ENCODE data around the gene LRRN3.

LRRN3 gene

GRCh38 chr7:111093496-111093895 is 2.6 kb downstream of the LRRN3 start:
- TF ChIP-seq TAF1 (IDR thresholded peaks at IDR 0.05; ENCODE audit: borderline replicate concordance, insufficient read depth, low read length) (no peak), POLR2AphosphoS5 (IDR thresholded peaks at IDR 0.05; ENCODE audit: low read depth, low read length) (no peak), FOXP2 (optimal IDR thresholded peaks at IDR 0.05; ENCODE audit: borderline replicate concordance, extremely low read depth, extremely low read length, insufficient read depth) (no peak), REST (IDR thresholded peaks at IDR 0.05; ENCODE audit: insufficient read depth in 1 of 2, low read depth in 2 of 2, low read length in 2 of 2) (no peak), SIN3A (IDR thresholded peaks at IDR 0.05; ENCODE audit: borderline replicate concordance, insufficient read depth, low read length) (no peak)

- TF ChIP-seq TAF1 (IDR thresholded peaks at IDR 0.05; ENCODE audit: borderline replicate concordance, insufficient read depth, low read length) (no peak), POLR2AphosphoS5 (IDR thresholded peaks at IDR 0.05; ENCODE audit: low read depth, low read length) (no peak), REST (IDR thresholded peaks at IDR 0.05; ENCODE audit: insufficient read depth in 1 of 2, low read depth in 2 of 2, low read length in 2 of 2) (no peak), FOXP2 (optimal IDR thresholded peaks at IDR 0.05; ENCODE audit: borderline replicate concordance, extremely low read depth, extremely low read length, insufficient read depth) (no peak), SIN3A (IDR thresholded peaks at IDR 0.05; ENCODE audit: borderline replicate concordance, insufficient read depth, low read length) (no peak)
Measured at GRCh38 chr7:111094419-111094818, 3.5 kb downstream of the LRRN3 start.

GRCh38 chr7:111096997-111097396 is 6.1 kb downstream of the LRRN3 start:
- TF ChIP-seq FOXP2 (optimal IDR thresholded peaks at IDR 0.05; ENCODE audit: borderline replicate concordance, extremely low read depth, extremely low read length, insufficient read depth) (no peak), REST (IDR thresholded peaks at IDR 0.05; ENCODE audit: insufficient read depth in 1 of 2, low read depth in 2 of 2, low read length in 2 of 2) (no peak), TAF1 (IDR thresholded peaks at IDR 0.05; ENCODE audit: borderline replicate concordance, insufficient read depth, low read length) (no peak), SIN3A (IDR thresholded peaks at IDR 0.05; ENCODE audit: borderline replicate concordance, insufficient read depth, low read length) (no peak), POLR2AphosphoS5 (IDR thresholded peaks at IDR 0.05; ENCODE audit: low read depth, low read length) (no peak)

GRCh38 chr7:111098011-111098925 is 7.3 kb downstream of the LRRN3 start:
- TF ChIP-seq TAF1 (IDR thresholded peaks at IDR 0.05; ENCODE audit: borderline replicate concordance, insufficient read depth, low read length) = no peak
- no peak for TF ChIP-seq FOXP2 (optimal IDR thresholded peaks at IDR 0.05; ENCODE audit: borderline replicate concordance, extremely low read depth, extremely low read length, insufficient read depth)
- no peak for TF ChIP-seq SIN3A (IDR thresholded peaks at IDR 0.05; ENCODE audit: borderline replicate concordance, insufficient read depth, low read length)
- TF ChIP-seq POLR2AphosphoS5 (IDR thresholded peaks at IDR 0.05; ENCODE audit: low read depth, low read length) = no peak
- TF ChIP-seq REST (IDR thresholded peaks at IDR 0.05; ENCODE audit: insufficient read depth in 1 of 2, low read depth in 2 of 2, low read length in 2 of 2) = no peak
